Testis (tissue), 2 donors: ENCODE measurements around the gene MYH15.

Experiments used
- CTCF ChIP-seq, 3 experiments: fragments of 450-650 bp in 2 of 3; fragments of 200-600 bp in 1 of 3; sonication (generic) in 1 of 3; IDR thresholded peaks; one replicate each; pipeline ENCODE4 v1.5.1; 2016 to 2019; ENCODE audit warnings: antibody characterized with exemption in 3 of 3, mild to moderate bottlenecking in 2 of 3, moderate library complexity in 1 of 3
- POLR2A ChIP-seq: fragments of 450-650 bp; IDR thresholded peaks from one replicate; pipeline ENCODE4 v1.6.1; 2017; ENCODE audit warnings: antibody characterized with exemption, mild to moderate bottlenecking, moderate library complexity

- no peak for TF ChIP-seq CTCF (IDR thresholded peaks at IDR 0.05)
- no peak for TF ChIP-seq POLR2A
Measured at GRCh38 chr3:108359011-108359410, 151.4 kb downstream of the MYH15 start.
